Left lung (tissue), 10 donors: ENCODE data around the gene GRIN2D. TPM values are rescaled to one million over a fixed set of nuclear protein-coding genes. Genes with fewer than 3 reads are reported as not detected.

ENCODE experiments used
- ATAC-seq: fragments of 200-7000 bp; cut with Tn5 transposase; one replicate; pipeline ENCODE4 v1.9.1; 2020; ENCODE audit warnings: moderate library complexity
- DNase-seq, 4 donors: peaks; one replicate each; pipeline ENCODE4 v3.0.0-alpha.2; 2013 to 2020
- H3K27ac ChIP-seq, 2 donors: fragments of 200-600 bp; sonication (generic) in 1 of 2; one replicate each; pipeline versions ENCODE4 v1.5.0 to v1.8.0; 2020 to 2021
- H3K27me3 ChIP-seq, 2 donors: fragments of 200-600 bp; sonication (generic) in 1 of 2; one replicate each; pipeline versions ENCODE4 v1.5.0 to v1.8.0; 2020 to 2021
- H3K36me3 ChIP-seq, 2 donors: fragments of 200-600 bp; sonication (generic) in 1 of 2; one replicate each; pipeline versions ENCODE4 v1.5.0 to v1.8.0; 2020 to 2021
- H3K4me1 ChIP-seq, 2 donors: fragments of 200-600 bp; one replicate each; pipeline ENCODE4 v1.8.0; 2021
- H3K4me3 ChIP-seq, 2 donors: fragments of 200-600 bp; sonication (generic) in 1 of 2; one replicate each; pipeline versions ENCODE4 v1.5.0 to v1.8.0; 2020 to 2021; ENCODE audit warnings: mild to moderate bottlenecking in 1 of 2
- H3K9me3 ChIP-seq, 2 donors: fragments of 200-600 bp; sonication (generic) in 1 of 2; one replicate each; pipeline versions ENCODE4 v1.5.0 to v1.8.0; 2020 to 2021
- CTCF ChIP-seq, 2 donors: fragments of 200-600 bp; sonication (generic) in 1 of 2; IDR thresholded peaks; one replicate each; pipeline versions ENCODE4 v1.5.0 to v1.8.0; 2021; ENCODE audit warnings: antibody characterized with exemption in 2 of 2
- intact Hi-C, 2 donors: fragments of 100-400 bp; cut with DNase I; formaldehyde crosslinking; loops; one replicate each; pipeline versions ENCODE4 v1.11.2 to v1.14.2; 2022
- polyA plus RNA-seq, 6 donors: library from polyadenylated mRNA; unstranded; fragments of 120-200 nt; gene quantifications; one replicate each; pipeline ENCODE4 v1.2.1, GENCODE V29; 2013; ENCODE audit not compliant: insufficient read length in 6 of 6
- total RNA-seq, 2 donors: library from RNA; stranded (reverse); fragmentation: NEBNext Ultra II Directional; extraction: Animal tissue kit (Norgen Biotek cat#: 25700); gene quantifications; one replicate each; pipeline ENCODE4 v1.2.1, GENCODE V29; 2021
- donor health status: DM: no; HTN: yes; CAD: no.
- donor health status: DM: no; HTN: no; CAD: no.

The GRIN2D gene
- total and polyA plus RNA-seq, 8 donors = 0.25 to 1.3 (median 0.34) TPM

- ATAC-seq = no peak
- intact Hi-C loops = no loop called here
Observed at GRCh38 chr19:48397263-48398101, 4.0 kb downstream of the GRIN2D start.

GRCh38 chr19:48398102-48398374, 4.6 kb downstream of the GRIN2D start:
- Histone ChIP-seq H3K9me3 (no peaks in the 10 kb centered on the region), H3K4me1 (peaks cover 0 to 37% of the 10 kb centered on the region in 2 donors), H3K27ac (no peak overlapping the region), H3K27me3 (peaks cover 44 to 59% of the 10 kb centered on the region in 2 donors), H3K4me3 (peak overlapping the region in 1 of 2 donors; percentile 36), H3K36me3 (no peaks in the 10 kb centered on the region)
- no peak for ATAC-seq
- no peak for TF ChIP-seq CTCF (IDR thresholded peaks at IDR 0.05)
- no peak for DNase-seq
- intact Hi-C loops = no loop called here

More at GRCh38 chr19:48397263-48398101, 4.0 kb downstream of the GRIN2D start:
- peaks cover 44 to 65% of the 10 kb centered on the region in 2 donors for H3K27me3 ChIP-seq
- no peak overlapping the region for H3K27ac ChIP-seq
- DNase-seq = no peak
- no peaks in the 10 kb centered on the region for H3K9me3 ChIP-seq
- peak overlapping the region in 1 of 2 donors; percentile 36 for H3K4me3 ChIP-seq
- H3K4me1 ChIP-seq = peaks cover 0 to 37% of the 10 kb centered on the region in 2 donors
- no peak for TF ChIP-seq CTCF (IDR thresholded peaks at IDR 0.05)
- no peaks in the 10 kb centered on the region for H3K36me3 ChIP-seq

- H3K27me3 ChIP-seq = peaks cover 40 to 53% of the 10 kb centered on the region in 2 donors
- TF ChIP-seq CTCF (IDR thresholded peaks at IDR 0.05) = no peak
- peak in 3 of 4 donors; percentile 62 to 94 (median 83) for DNase-seq
- ATAC-seq = peak; percentile 82
- H3K9me3 ChIP-seq = no peaks in the 10 kb centered on the region
- H3K27ac ChIP-seq = no peak overlapping the region
- intact Hi-C loops = no loop called here
- peaks cover 0 to 34% of the 10 kb centered on the region in 2 donors for H3K4me1 ChIP-seq
- H3K4me3 ChIP-seq = peak overlapping the region; percentile 11 to 36
- no peaks in the 10 kb centered on the region for H3K36me3 ChIP-seq
Observed at GRCh38 chr19:48398375-48399235, 5.1 kb downstream of the GRIN2D start.

- H3K27me3 ChIP-seq = peaks cover 24 to 42% of the 10 kb centered on the region in 2 donors
- H3K9me3 ChIP-seq = no peaks in the 10 kb centered on the region
- H3K4me3 ChIP-seq = no peak overlapping the region
- no peak for TF ChIP-seq CTCF (IDR thresholded peaks at IDR 0.05)
- H3K36me3 ChIP-seq = no peaks in the 10 kb centered on the region
- no peak overlapping the region for H3K27ac ChIP-seq
- ATAC-seq (peak; percentile 44), DNase-seq (no peak)
- intact Hi-C loops = no loop called here
- H3K4me1 ChIP-seq = peaks cover 0 to 22% of the 10 kb centered on the region in 2 donors
Observed at GRCh38 chr19:48400018-48400742, 6.7 kb downstream of the GRIN2D start.
